ENCODE measurements around the gene RYR2.

The RYR2 gene

DNA sequence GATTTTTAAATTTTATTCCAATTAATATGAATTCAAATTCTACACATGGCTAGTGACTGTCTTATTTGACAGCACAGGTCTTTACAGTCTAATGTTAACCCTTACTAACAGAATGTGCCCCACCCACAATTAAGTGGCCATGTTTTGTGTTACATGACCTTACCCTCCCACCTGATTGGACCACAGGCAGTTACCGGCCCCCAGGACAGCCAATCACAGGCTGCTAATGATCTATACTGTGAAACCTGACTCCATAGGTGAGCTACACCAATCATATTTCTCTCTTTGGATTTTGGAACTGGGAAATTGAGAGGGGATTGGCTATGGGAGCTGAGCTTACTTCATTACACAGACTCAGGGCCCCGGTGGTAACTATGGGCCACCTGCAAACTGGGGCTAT, 821.2 kb downstream of the RYR2 start:
- Histone ChIP-seq H3K79me2 (ENCODE audit: insufficient read depth, low read length) (no peaks in the 10 kb centered on the region), H3K36me3 (ENCODE audit: insufficient read depth, low read length) (no peaks in the 10 kb centered on the region), H3K27ac (ENCODE audit: low read depth, low read length, poor library complexity, severe bottlenecking) (no peak overlapping the region), H3K9ac (ENCODE audit: low read length) (no peak overlapping the region), H3K27me3 (ENCODE audit: insufficient read depth, low read length) (no peaks in the 10 kb centered on the region), H4K20me1 (ENCODE audit: insufficient read depth, low read length) (no peaks in the 10 kb centered on the region), H3K9me3 (ENCODE audit: low read length) (no peaks in the 10 kb centered on the region), H3K4me3 (ENCODE audit: low read depth, low read length, poor library complexity, severe bottlenecking) (no peak overlapping the region), H2AFZ (ENCODE audit: low read length) (no peak overlapping the region), H3K4me2 (ENCODE audit: low read length) (no peak overlapping the region), H3K4me1 (ENCODE audit: insufficient read depth, low read length, severe bottlenecking) (no peaks in the 10 kb centered on the region), H3F3A (ENCODE audit: insufficient read depth, low read length) (no peaks in the 10 kb centered on the region), H3K9me2 (ENCODE audit: low read depth, low read length) (no peaks in the 10 kb centered on the region)
- TF ChIP-seq EZH2 (IDR thresholded peaks at IDR 0.05; ENCODE audit: borderline replicate concordance, low read length): no peak
- TF ChIP-seq, protein P1, sequence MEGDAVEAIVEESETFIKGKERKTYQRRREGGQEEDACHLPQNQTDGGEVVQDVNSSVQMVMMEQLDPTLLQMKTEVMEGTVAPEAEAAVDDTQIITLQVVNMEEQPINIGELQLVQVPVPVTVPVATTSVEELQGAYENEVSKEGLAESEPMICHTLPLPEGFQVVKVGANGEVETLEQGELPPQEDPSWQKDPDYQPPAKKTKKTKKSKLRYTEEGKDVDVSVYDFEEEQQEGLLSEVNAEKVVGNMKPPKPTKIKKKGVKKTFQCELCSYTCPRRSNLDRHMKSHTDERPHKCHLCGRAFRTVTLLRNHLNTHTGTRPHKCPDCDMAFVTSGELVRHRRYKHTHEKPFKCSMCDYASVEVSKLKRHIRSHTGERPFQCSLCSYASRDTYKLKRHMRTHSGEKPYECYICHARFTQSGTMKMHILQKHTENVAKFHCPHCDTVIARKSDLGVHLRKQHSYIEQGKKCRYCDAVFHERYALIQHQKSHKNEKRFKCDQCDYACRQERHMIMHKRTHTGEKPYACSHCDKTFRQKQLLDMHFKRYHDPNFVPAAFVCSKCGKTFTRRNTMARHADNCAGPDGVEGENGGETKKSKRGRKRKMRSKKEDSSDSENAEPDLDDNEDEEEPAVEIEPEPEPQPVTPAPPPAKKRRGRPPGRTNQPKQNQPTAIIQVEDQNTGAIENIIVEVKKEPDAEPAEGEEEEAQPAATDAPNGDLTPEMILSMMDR (IDR thresholded peaks at IDR 0.05; ENCODE audit: low read length): no peak

DNA sequence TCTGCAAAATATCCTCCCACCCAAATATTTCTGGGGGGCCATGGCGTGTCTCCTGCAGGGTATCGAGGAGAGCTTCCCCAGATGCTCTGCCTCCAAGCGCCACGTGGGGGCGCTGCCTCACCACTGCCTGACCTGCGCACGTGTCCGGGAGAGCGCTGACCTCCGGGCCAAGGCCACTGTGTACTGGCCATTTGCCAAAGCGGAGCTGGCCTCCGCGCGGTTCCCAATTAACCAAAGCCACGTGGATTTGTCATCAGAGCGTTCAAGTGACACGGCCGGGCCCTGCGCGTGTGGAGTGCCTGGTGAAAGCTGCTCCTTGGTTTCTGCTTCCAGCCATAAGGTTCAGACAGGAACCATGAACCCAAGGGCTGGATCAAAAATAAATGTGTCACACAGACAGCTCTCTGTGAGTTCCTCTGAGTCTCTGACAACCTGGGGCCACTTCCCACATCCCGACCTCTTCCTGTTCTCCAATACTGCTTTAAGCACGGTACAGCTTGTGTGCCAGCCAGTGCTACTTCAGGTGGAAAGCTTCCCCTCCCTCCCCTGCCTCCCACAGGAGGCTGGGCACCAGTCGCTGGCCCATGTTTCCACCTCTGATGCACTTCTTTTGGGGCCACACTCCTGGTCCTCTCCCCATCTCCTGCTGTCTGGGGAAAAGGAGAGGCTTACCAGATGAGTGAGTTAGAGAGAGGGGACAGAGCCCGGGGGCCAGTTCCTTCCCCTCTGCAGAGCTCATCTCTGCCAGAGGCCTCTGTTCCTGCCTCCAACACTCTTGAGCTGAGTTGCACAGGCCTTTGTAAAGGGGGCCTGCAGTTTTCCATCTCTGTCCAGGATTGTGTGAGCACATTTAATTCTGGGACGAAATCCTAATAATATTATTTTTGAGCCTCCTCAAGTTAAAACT, 822.6 kb downstream of the RYR2 start:
- Histone ChIP-seq H3F3A (ENCODE audit: insufficient read depth, low read length) (no peaks in the 10 kb centered on the region), H4K20me1 (ENCODE audit: insufficient read depth, low read length) (no peaks in the 10 kb centered on the region), H3K4me2 (ENCODE audit: low read length) (no peak overlapping the region), H3K9me3 (ENCODE audit: low read length) (no peaks in the 10 kb centered on the region), H3K9ac (ENCODE audit: low read length) (no peak overlapping the region), H2AFZ (ENCODE audit: low read length) (no peak overlapping the region), H3K4me1 (ENCODE audit: insufficient read depth, low read length, severe bottlenecking) (no peaks in the 10 kb centered on the region), H3K36me3 (ENCODE audit: insufficient read depth, low read length) (no peaks in the 10 kb centered on the region), H3K79me2 (ENCODE audit: insufficient read depth, low read length) (no peaks in the 10 kb centered on the region), H3K27me3 (ENCODE audit: insufficient read depth, low read length) (no peaks in the 10 kb centered on the region), H3K9me2 (ENCODE audit: low read depth, low read length) (no peaks in the 10 kb centered on the region), H3K27ac (ENCODE audit: low read depth, low read length, poor library complexity, severe bottlenecking) (no peak overlapping the region), H3K4me3 (ENCODE audit: low read depth, low read length, poor library complexity, severe bottlenecking) (no peak overlapping the region)
- TF ChIP-seq, protein P1 (IDR thresholded peaks at IDR 0.05; ENCODE audit: low read length): peak; percentile 79
- TF ChIP-seq EZH2 (IDR thresholded peaks at IDR 0.05; ENCODE audit: borderline replicate concordance, low read length): no peak

DNA sequence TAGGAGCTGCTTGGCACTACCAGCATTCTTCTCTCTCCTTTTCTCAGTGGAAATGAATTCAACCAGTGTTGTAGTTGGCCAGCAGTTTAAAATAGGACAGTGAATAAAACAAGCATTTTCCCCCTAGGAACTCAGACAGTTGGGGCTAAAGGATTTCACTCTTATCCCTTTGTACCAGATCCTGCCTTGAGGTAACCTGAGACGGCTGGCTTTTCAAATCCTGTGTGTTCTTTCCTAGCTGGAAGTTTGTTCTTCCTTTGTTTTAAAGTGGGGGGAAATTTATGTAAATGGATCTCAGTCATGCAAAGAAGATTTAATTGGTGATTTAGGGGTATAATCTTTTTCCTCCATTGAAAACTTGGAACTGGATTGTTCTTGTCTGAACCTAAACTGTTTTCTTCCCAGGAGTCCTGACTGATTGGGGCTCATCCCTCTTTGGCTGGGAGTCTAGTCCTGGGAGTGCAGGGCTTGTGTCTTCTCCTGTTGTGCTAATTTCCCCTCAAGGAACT, 825.5 kb downstream of the RYR2 start:
- no peak overlapping the region for H3K27ac ChIP-seq (ENCODE audit: low read depth, low read length, poor library complexity, severe bottlenecking)
- no peak overlapping the region for H3K4me2 ChIP-seq (ENCODE audit: low read length)
- H3K9me2 ChIP-seq (ENCODE audit: low read depth, low read length): no peaks in the 10 kb centered on the region
- no peak overlapping the region for H3K9ac ChIP-seq (ENCODE audit: low read length)
- no peaks in the 10 kb centered on the region for H3K36me3 ChIP-seq (ENCODE audit: insufficient read depth, low read length)
- no peak for TF ChIP-seq EZH2 (IDR thresholded peaks at IDR 0.05; ENCODE audit: borderline replicate concordance, low read length)
- TF ChIP-seq, protein P1 (IDR thresholded peaks at IDR 0.05; ENCODE audit: low read length): no peak
- H3K4me1 ChIP-seq (ENCODE audit: insufficient read depth, low read length, severe bottlenecking): no peaks in the 10 kb centered on the region
- no peaks in the 10 kb centered on the region for H3K9me3 ChIP-seq (ENCODE audit: low read length)
- no peaks in the 10 kb centered on the region for H3K79me2 ChIP-seq (ENCODE audit: insufficient read depth, low read length)
- H2AFZ ChIP-seq (ENCODE audit: low read length): no peak overlapping the region
- no peak overlapping the region for H3K4me3 ChIP-seq (ENCODE audit: low read depth, low read length, poor library complexity, severe bottlenecking)
- no peaks in the 10 kb centered on the region for H4K20me1 ChIP-seq (ENCODE audit: insufficient read depth, low read length)
- H3F3A ChIP-seq (ENCODE audit: insufficient read depth, low read length): no peaks in the 10 kb centered on the region
- no peaks in the 10 kb centered on the region for H3K27me3 ChIP-seq (ENCODE audit: insufficient read depth, low read length)
